CD4-positive, CD25-positive, alpha-beta regulatory T cell (primary cell): Measurements from ENCODE around the gene ORAI2. TPM values are rescaled to one million over a fixed set of nuclear protein-coding genes. Genes with fewer than 3 reads are reported as not detected.
"Not testable (repeated sequence)": the region's sequence is repeated elsewhere in the genome, so short reads cannot be mapped to it uniquely, and the experiment has no call there.

Source experiments
- ATAC-seq, 2 donors: fragments of 150-1000 bp; cut with Tn5 transposase; one replicate each; pipeline ENCODE4 v1.10.0; 2021; ENCODE audit warnings: low read depth in 2 of 2, moderate number of reproducible peaks in 2 of 2, moderate library complexity in 1 of 2
- DNase-seq, 3 donors: peaks; one replicate each; pipeline versions ENCODE4 v3.0.0 to v3.0.0-alpha.2; 2012 to 2022; ENCODE audit warnings: mixed read lengths in 1 of 3
- H3K27ac ChIP-seq: one replicate; pipeline ENCODE4 v1.7.0; 2013; ENCODE audit warnings: mild to moderate bottlenecking, low read length; ENCODE audit not compliant: insufficient read depth, poor library complexity, severe bottlenecking
- H3K27me3 ChIP-seq: one replicate; pipeline ENCODE4 v1.7.0; 2013; ENCODE audit warnings: low read length; ENCODE audit not compliant: control insufficient read depth, insufficient read depth
- H3K36me3 ChIP-seq: one replicate; pipeline ENCODE4 v1.7.0; 2013; ENCODE audit warnings: mild to moderate bottlenecking, low read length, moderate library complexity; ENCODE audit not compliant: control insufficient read depth, insufficient read depth
- H3K4me1 ChIP-seq: 2 replicates; pipeline ENCODE4 v1.7.0; 2013; ENCODE audit warnings: mild to moderate bottlenecking, low read length; ENCODE audit not compliant: insufficient read depth, control insufficient read depth, poor library complexity, severe bottlenecking
- H3K4me3 ChIP-seq: one replicate; pipeline ENCODE4 v1.7.0; 2013; ENCODE audit warnings: low read depth, mild to moderate bottlenecking, low read length, moderate library complexity
- H3K9me3 ChIP-seq, 2 experiments: 1 replicate in 1 of 2; 2 replicates in 1 of 2; pipeline ENCODE4 v1.7.0; 2013; ENCODE audit warnings: low read length in 2 of 2, mild to moderate bottlenecking in 1 of 2, moderate library complexity in 1 of 2; ENCODE audit not compliant: control insufficient read depth in 2 of 2
- H3K27ac Mint-ChIP-seq, 3 donors: one replicate each; pipeline ENCODE4 v1.8.0; 2020 to 2022; ENCODE audit warnings: mild to moderate bottlenecking in 3 of 3, mixed read lengths in 3 of 3, moderate library complexity in 2 of 3
- H3K27me3 Mint-ChIP-seq: one replicate; pipeline ENCODE4 v1.8.0; 2022; ENCODE audit warnings: mild to moderate bottlenecking, mixed read lengths
- H3K36me3 Mint-ChIP-seq: one replicate; pipeline ENCODE4 v1.8.0; 2020; ENCODE audit warnings: mixed read lengths
- H3K4me1 Mint-ChIP-seq, 4 donors: one replicate each; pipeline ENCODE4 v1.8.0; 2020 to 2022; ENCODE audit warnings: mixed read lengths in 4 of 4, mild to moderate bottlenecking in 1 of 4
- H3K4me3 Mint-ChIP-seq, 4 donors: one replicate each; pipeline ENCODE4 v1.8.0; 2020 to 2022; ENCODE audit warnings: mild to moderate bottlenecking in 4 of 4, mixed read lengths in 4 of 4, moderate library complexity in 3 of 4
- H3K9me3 Mint-ChIP-seq, 7 donors: one replicate each; pipeline ENCODE4 v1.8.0; 2020 to 2022; ENCODE audit warnings: mixed read lengths in 7 of 7, mild to moderate bottlenecking in 3 of 7, moderate library complexity in 2 of 7
- polyA plus RNA-seq, 4 donors: library from polyadenylated mRNA; unstranded; fragments of 300-500 nt; fragmentation: Illumina TruSeq; gene quantifications; one replicate each; pipeline ENCODE4 v1.2.3, GENCODE V29; 2021
- total RNA-seq: library from RNA; stranded (reverse); gene quantifications from one replicate; pipeline ENCODE4 v1.2.3, GENCODE V29; 2022

ORAI2 gene
- total and polyA plus RNA-seq, 5 donors from 2014 or later, result 14.6 to 26.6 (median 17.1) TPM

- H3K36me3 ChIP-seq, ATAC-seq, H3K4me3 ChIP-seq, DNase-seq, H3K27ac ChIP-seq, H3K9me3 ChIP-seq, H3K4me3 Mint-ChIP-seq, H3K4me1 Mint-ChIP-seq, H3K36me3 Mint-ChIP-seq, H3K27ac Mint-ChIP-seq, H3K27me3 Mint-ChIP-seq, H3K4me1 ChIP-seq, H3K27me3 ChIP-seq, H3K9me3 Mint-ChIP-seq: not testable (repeated sequence)
Measured at GRCh38 chr7:102503141-102503540, 69.8 kb downstream of the ORAI2 start.

GRCh38 chr7:102505298-102506185, 72.2 kb downstream of the ORAI2 start:
- H3K36me3 ChIP-seq, H3K4me3 Mint-ChIP-seq, DNase-seq, H3K4me3 ChIP-seq, H3K36me3 Mint-ChIP-seq, H3K27ac ChIP-seq, H3K27ac Mint-ChIP-seq, H3K4me1 Mint-ChIP-seq, H3K27me3 ChIP-seq, H3K9me3 Mint-ChIP-seq, H3K27me3 Mint-ChIP-seq, H3K9me3 ChIP-seq, H3K4me1 ChIP-seq: not testable (repeated sequence)
- peak in 1 of 2 donors; percentile 9 for ATAC-seq

Other genes starting within 250 kb of the ORAI2 start
- gene SH2B2, start 146.7 kb upstream of the ORAI2 start, total RNA-seq, result 0.89 TPM
- gene SH2B2, start 146.7 kb upstream of the ORAI2 start, polyA plus RNA-seq, result under 1 TPM; 0.24 to 0.94 (median 0.48) TPM
- not detected for gene SPDYE6, start 77.1 kb upstream of the ORAI2 start, total RNA-seq
- gene SPDYE6, start 77.1 kb upstream of the ORAI2 start, polyA plus RNA-seq, result under 1 TPM in 2 of 4 donors, not detected in 2; 0.16 to 0.22 TPM
- gene PRKRIP1, start 37.2 kb upstream of the ORAI2 start, total RNA-seq, result 47.7 TPM
- 10 to 100 TPM; 12.3 to 15.5 (median 14.8) TPM for gene PRKRIP1, start 37.2 kb upstream of the ORAI2 start, polyA plus RNA-seq
- 7.4 TPM for gene ALKBH4, start 31.3 kb downstream of the ORAI2 start, total RNA-seq
- gene ALKBH4, start 31.3 kb downstream of the ORAI2 start, polyA plus RNA-seq, result 10 to 100 TPM; 18.4 to 20.6 (median 19.4) TPM
- 12.9 TPM for gene LRWD1, start 31.4 kb downstream of the ORAI2 start, total RNA-seq
- 10 to 100 TPM; 12.4 to 15.3 (median 13.7) TPM for gene LRWD1, start 31.4 kb downstream of the ORAI2 start, polyA plus RNA-seq
- gene POLR2J, start 45.3 kb downstream of the ORAI2 start, total RNA-seq, result 39.1 TPM
- 100 to 1,000 TPM in 3 of 4 donors, 10 to 100 TPM in 1; 73.9 to 109 (median 104) TPM for gene POLR2J, start 45.3 kb downstream of the ORAI2 start, polyA plus RNA-seq
- 32.4 TPM for gene RASA4B, start 84.2 kb downstream of the ORAI2 start, total RNA-seq
- gene RASA4B, start 84.2 kb downstream of the ORAI2 start, polyA plus RNA-seq, result 10 to 100 TPM in 1 of 4 donors, 1 to 10 TPM in 3; 8.0 to 14.2 (median 9.3) TPM
- 98.1 TPM for gene UPK3BL2, start 110.1 kb downstream of the ORAI2 start, total RNA-seq
- gene UPK3BL2, start 110.1 kb downstream of the ORAI2 start, polyA plus RNA-seq, result 1 to 10 TPM in 3 of 4 donors, under 1 TPM in 1; 0.86 to 3.3 (median 1.5) TPM
- gene SPDYE2, start 117.7 kb downstream of the ORAI2 start, total RNA-seq, result 0.39 TPM
- under 1 TPM; 0.19 to 0.66 (median 0.47) TPM for gene SPDYE2, start 117.7 kb downstream of the ORAI2 start, polyA plus RNA-seq
- 214 TPM for gene POLR2J3, start 139.0 kb downstream of the ORAI2 start, total RNA-seq
- 10 to 100 TPM; 19.9 to 33.7 (median 27.9) TPM for gene POLR2J3, start 139.0 kb downstream of the ORAI2 start, polyA plus RNA-seq
- gene RASA4, start 183.2 kb downstream of the ORAI2 start, total RNA-seq, result 67.5 TPM
- 10 to 100 TPM; 17.7 to 24.2 (median 19.3) TPM for gene RASA4, start 183.2 kb downstream of the ORAI2 start, polyA plus RNA-seq
- 119 TPM for gene UPK3BL1, start 209.2 kb downstream of the ORAI2 start, total RNA-seq
- gene UPK3BL1, start 209.2 kb downstream of the ORAI2 start, polyA plus RNA-seq, result 10 to 100 TPM in 3 of 4 donors, 1 to 10 TPM in 1; 9.7 to 32.6 (median 21.9) TPM
- not detected for gene SPDYE2B, start 216.7 kb downstream of the ORAI2 start, total RNA-seq
- gene SPDYE2B, start 216.7 kb downstream of the ORAI2 start, polyA plus RNA-seq, result under 1 TPM in 1 of 4 donors, not detected in 3; 0.41 TPM
- gene POLR2J2, start 238.1 kb downstream of the ORAI2 start, total RNA-seq, result 56.4 TPM
- 1 to 10 TPM; 1.3 to 3.3 (median 1.9) TPM for gene POLR2J2, start 238.1 kb downstream of the ORAI2 start, polyA plus RNA-seq